Mesenchymal stem cell (in vitro differentiated cells and primary cell): ENCODE data around the gene ACAD10.
A peak's percentile ranks its signal among the peaks of the same experiment; 100 is the strongest.

Experiments used
- DNase-seq: peaks from one replicate; pipeline ENCODE4 v3.0.0-alpha.2; 2013
- H2AFZ ChIP-seq: one replicate; pipeline ENCODE4 v1.6.1; 2013; ENCODE audit warnings: low read depth, mild to moderate bottlenecking, control low read depth, inconsistent platforms, low read length, moderate library complexity
- H2AK5ac ChIP-seq: 2 replicates; pipeline ENCODE4 v1.6.1; 2013; ENCODE audit warnings: low read length, moderate library complexity, mild to moderate bottlenecking, inconsistent platforms; ENCODE audit not compliant: severe bottlenecking
- H2BK120ac ChIP-seq: one replicate; pipeline ENCODE4 v1.6.1; 2013; ENCODE audit warnings: low read depth, mild to moderate bottlenecking, inconsistent platforms, low read length, moderate library complexity
- H2BK12ac ChIP-seq, 2 experiments: one replicate each; pipeline ENCODE4 v1.6.1; 2013; ENCODE audit warnings: inconsistent platforms in 2 of 2, low read length in 2 of 2, mild to moderate bottlenecking in 2 of 2, moderate library complexity in 2 of 2, control low read depth in 1 of 2
- H2BK15ac ChIP-seq: one replicate; pipeline ENCODE4 v1.6.1; 2013; ENCODE audit warnings: mild to moderate bottlenecking, low read depth, inconsistent platforms; ENCODE audit not compliant: poor library complexity, severe bottlenecking
- H2BK5ac ChIP-seq: 2 replicates; pipeline ENCODE4 v1.6.1; 2013; ENCODE audit warnings: low read depth, mild to moderate bottlenecking, low read length, control low read depth, inconsistent platforms; ENCODE audit not compliant: poor library complexity, severe bottlenecking
- H3K14ac ChIP-seq, 2 experiments: one replicate each; pipeline ENCODE4 v1.6.1; 2013; ENCODE audit warnings: inconsistent platforms in 2 of 2, low read length in 2 of 2, control low read depth in 1 of 2, mild to moderate bottlenecking in 1 of 2, moderate library complexity in 1 of 2
- H3K18ac ChIP-seq, 2 experiments: one replicate each; pipeline ENCODE4 v1.6.1; 2013; ENCODE audit warnings: inconsistent platforms in 2 of 2, low read length in 2 of 2, control low read depth in 1 of 2, low read depth in 1 of 2, mild to moderate bottlenecking in 1 of 2
- H3K23ac ChIP-seq, 2 experiments: one replicate each; pipeline ENCODE4 v1.6.1; 2013; ENCODE audit warnings: inconsistent platforms in 2 of 2, low read length in 2 of 2, mild to moderate bottlenecking in 2 of 2, moderate library complexity in 2 of 2, control low read depth in 1 of 2
- H3K27ac ChIP-seq: 2 replicates; pipeline ENCODE4 v1.5.1; 2013; ENCODE audit warnings: mild to moderate bottlenecking, moderate library complexity, low read length, control low read depth, inconsistent platforms; ENCODE audit not compliant: poor library complexity, severe bottlenecking
- H3K27me3 ChIP-seq, 2 experiments: 2 replicates each; pipeline versions ENCODE4 v1.6.1 to v1.7.0; 2013; ENCODE audit warnings: low read length in 2 of 2, mild to moderate bottlenecking in 2 of 2, moderate library complexity in 2 of 2, control low read depth in 1 of 2, inconsistent platforms in 1 of 2; ENCODE audit not compliant: control insufficient read depth in 1 of 2, insufficient read depth in 1 of 2
- H3K36me3 ChIP-seq, 2 experiments: 2 replicates each; pipeline versions ENCODE4 v1.6.1 to v1.7.0; 2013; ENCODE audit warnings: low read length in 2 of 2, control low read depth in 1 of 2, inconsistent platforms in 1 of 2, low read depth in 1 of 2, mild to moderate bottlenecking in 1 of 2; ENCODE audit not compliant: insufficient read depth in 2 of 2, control insufficient read depth in 1 of 2
- H3K4ac ChIP-seq, 2 experiments: one replicate each; pipeline ENCODE4 v1.6.1; 2013; ENCODE audit warnings: inconsistent platforms in 2 of 2, low read length in 2 of 2, mild to moderate bottlenecking in 2 of 2, moderate library complexity in 2 of 2, control low read depth in 1 of 2, low read depth in 1 of 2
- H3K4me1 ChIP-seq: 2 replicates; pipeline ENCODE4 v1.6.1; 2013; ENCODE audit warnings: low read depth, low read length, control low read depth; ENCODE audit not compliant: control insufficient read depth, insufficient read depth
- H3K4me2 ChIP-seq: 2 replicates; pipeline ENCODE4 v1.6.1; 2013; ENCODE audit warnings: low read length, mild to moderate bottlenecking, inconsistent platforms; ENCODE audit not compliant: poor library complexity, severe bottlenecking
- H3K4me3 ChIP-seq, 2 experiments: 2 replicates each; pipeline versions ENCODE4 v1.5.1 to v1.7.0; 2013; ENCODE audit warnings: low read length in 2 of 2, mild to moderate bottlenecking in 2 of 2, control low read depth in 1 of 2, low read depth in 1 of 2; ENCODE audit not compliant: insufficient read depth in 1 of 2
- H3K79me1 ChIP-seq: replicated peaks from 2 replicates; pipeline ENCODE4 v1.6.1; 2013; ENCODE audit warnings: mild to moderate bottlenecking, control low read depth, low read length, inconsistent platforms; ENCODE audit not compliant: poor library complexity, severe bottlenecking
- H3K9ac ChIP-seq: 2 replicates; pipeline ENCODE4 v1.7.0; 2013; ENCODE audit warnings: mild to moderate bottlenecking, low read length, moderate library complexity
- H3K9me3 ChIP-seq: 2 replicates; pipeline ENCODE4 v1.7.0; 2013; ENCODE audit warnings: mild to moderate bottlenecking, low read length; ENCODE audit not compliant: control insufficient read depth
- H4K8ac ChIP-seq: one replicate; pipeline ENCODE4 v1.6.1; 2013; ENCODE audit warnings: inconsistent platforms, mild to moderate bottlenecking, low read length, moderate library complexity
- H4K91ac ChIP-seq: one replicate; pipeline ENCODE4 v1.6.1; 2013; ENCODE audit warnings: mild to moderate bottlenecking, low read length, inconsistent platforms
- WGBS: methylation state at CpG from one replicate; pipeline ENCODE4 v1.1.7; 2013; ENCODE audit warnings: mixed read lengths; 5-methylcytosine and 5-hydroxymethylcytosine counted together

The ACAD10 gene

DNA sequence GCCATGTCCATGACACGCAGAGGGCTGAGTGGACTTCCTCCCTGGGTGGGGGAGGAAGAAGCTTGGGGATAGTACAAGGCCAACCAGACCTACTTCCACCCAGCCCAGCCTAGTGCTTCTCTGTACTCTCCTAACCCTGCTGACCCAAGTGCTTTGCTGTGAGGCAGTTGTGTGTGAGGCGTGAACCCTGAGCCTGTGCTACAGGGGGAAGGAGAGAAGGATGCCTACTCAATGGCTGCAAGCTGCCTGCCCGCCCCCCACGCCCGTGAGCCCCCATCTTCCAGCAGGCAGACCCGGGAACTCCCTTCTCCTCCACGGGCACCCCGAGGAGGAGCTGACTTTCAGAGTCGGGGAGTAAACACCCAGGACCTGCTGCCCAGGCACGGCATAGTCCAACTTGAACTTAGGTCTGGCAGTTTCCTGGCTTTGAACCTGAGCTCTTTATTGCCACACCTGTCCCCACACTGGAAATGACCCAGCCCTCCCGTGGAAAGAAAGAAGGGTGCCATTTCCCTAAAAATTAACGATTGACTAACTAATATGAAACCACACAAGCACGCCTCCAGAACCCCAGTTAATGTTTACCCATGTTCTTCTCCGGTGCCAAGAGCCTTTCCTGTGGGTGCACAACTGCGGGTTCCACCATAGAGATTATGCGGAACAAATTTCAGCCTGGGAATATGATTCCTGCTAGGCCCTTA, 91.6 kb downstream of the ACAD10 start:
- peak overlapping the region; percentile 40 to 62 for H2BK12ac ChIP-seq
- H3K27ac ChIP-seq = no peak overlapping the region
- peak overlapping the region; percentile 7 to 60 for H3K4ac ChIP-seq
- 97% methylated on average over 16 of the region's 16 CpGs for WGBS
- peaks cover 3 to 7% of the 10 kb centered on the region in 2 experiments for H3K36me3 ChIP-seq
- H2BK15ac ChIP-seq = no peak overlapping the region
- no peak overlapping the region for H2BK5ac ChIP-seq
- peaks cover 2% of the 10 kb centered on the region for H3K79me1 ChIP-seq
- H3K4me1 ChIP-seq = peaks cover 24% of the 10 kb centered on the region
- no peak overlapping the region for H2AFZ ChIP-seq
- peak overlapping the region; percentile 77 for H2AK5ac ChIP-seq
- peak overlapping the region; percentile 8 for H3K4me2 ChIP-seq
- peak overlapping the region; percentile 55 for H4K91ac ChIP-seq
- H3K4me3 ChIP-seq = no peak overlapping the region
- H3K23ac ChIP-seq = peak overlapping the region in 1 of 2 experiments; percentile 27
- no peak overlapping the region for H3K9ac ChIP-seq
- H3K9me3 ChIP-seq = no peaks in the 10 kb centered on the region
- peaks cover 0 to 12% of the 10 kb centered on the region in 2 experiments for H3K27me3 ChIP-seq
- no peak overlapping the region for H2BK120ac ChIP-seq
- H4K8ac ChIP-seq = peak overlapping the region; percentile 33
- H3K14ac ChIP-seq = no peak overlapping the region
- DNase-seq = no peak
- H3K18ac ChIP-seq = peak overlapping the region; percentile 26 to 58

DNA sequence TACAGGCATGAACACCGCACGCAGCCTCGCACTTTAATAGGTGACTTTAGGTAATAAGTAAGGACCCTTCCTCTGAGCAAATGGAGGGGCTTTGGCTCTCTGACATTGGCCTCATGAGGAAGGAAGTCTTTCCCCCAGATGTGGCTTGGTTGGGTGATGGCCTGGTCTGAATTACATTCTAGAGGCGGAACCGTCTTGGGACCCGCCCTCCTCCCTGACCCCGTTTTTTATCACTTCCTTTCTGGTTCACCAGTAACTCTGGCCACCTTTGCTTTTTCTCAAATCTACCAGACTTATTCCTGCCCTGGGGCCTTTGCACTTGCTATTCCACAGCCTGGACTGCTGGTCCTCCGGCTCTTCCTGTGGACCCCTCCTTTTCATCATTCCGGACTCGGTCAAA, 94.3 kb downstream of the ACAD10 start:
- no peaks in the 10 kb centered on the region for H3K9me3 ChIP-seq
- no peak overlapping the region for H4K8ac ChIP-seq
- 99% methylated on average over 10 of the region's 10 CpGs for WGBS
- H2AFZ ChIP-seq = no peak overlapping the region
- no peak overlapping the region for H4K91ac ChIP-seq
- H3K4me2 ChIP-seq = no peak overlapping the region
- no peak overlapping the region for H2BK120ac ChIP-seq
- no peak overlapping the region for H2BK5ac ChIP-seq
- no peak overlapping the region for H2BK12ac ChIP-seq
- H3K79me1 ChIP-seq = peaks cover 2% of the 10 kb centered on the region
- no peak overlapping the region for H3K4me3 ChIP-seq
- no peak overlapping the region for H2BK15ac ChIP-seq
- peaks cover 21% of the 10 kb centered on the region for H3K4me1 ChIP-seq
- H3K9ac ChIP-seq = no peak overlapping the region
- no peak overlapping the region for H3K27ac ChIP-seq
- H3K14ac ChIP-seq = no peak overlapping the region
- H3K36me3 ChIP-seq = peaks cover 10 to 19% of the 10 kb centered on the region in 2 experiments
- H3K4ac ChIP-seq = no peak overlapping the region
- no peak overlapping the region for H3K18ac ChIP-seq
- no peak overlapping the region for H3K23ac ChIP-seq
- no peak overlapping the region for H2AK5ac ChIP-seq
- peaks cover 0 to 9% of the 10 kb centered on the region in 2 experiments for H3K27me3 ChIP-seq
- no peak for DNase-seq

DNA sequence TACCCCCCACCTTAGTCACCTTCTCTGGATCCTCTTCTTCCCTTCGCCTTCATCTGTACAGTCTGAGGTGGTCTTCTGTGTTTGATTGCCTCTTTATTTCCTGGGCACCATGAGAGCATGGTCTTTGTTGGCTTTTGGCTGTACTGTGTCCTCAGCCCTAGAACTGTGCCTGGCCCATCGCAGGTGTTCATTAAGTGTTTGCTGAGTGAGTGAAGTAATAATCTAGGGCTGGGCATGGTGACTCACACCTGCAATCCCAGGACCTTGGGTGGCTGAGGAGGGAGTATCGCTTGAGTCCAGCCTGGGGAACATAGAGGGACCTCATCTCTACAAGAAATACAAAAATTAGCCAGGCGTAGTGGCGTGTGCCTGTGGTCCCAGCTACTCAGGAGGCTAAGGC, 94.8 kb downstream of the ACAD10 start:
- Histone ChIP-seq H2BK12ac (no peak overlapping the region), H3K27ac (no peak overlapping the region), H2BK5ac (no peak overlapping the region), H2BK120ac (no peak overlapping the region), H4K91ac (no peak overlapping the region), H4K8ac (no peak overlapping the region), H3K18ac (no peak overlapping the region), H3K9me3 (no peaks in the 10 kb centered on the region), H3K79me1 (peaks cover 2% of the 10 kb centered on the region), H3K9ac (no peak overlapping the region), H3K4me1 (peaks cover 18% of the 10 kb centered on the region), H3K14ac (no peak overlapping the region), H3K4me3 (no peak overlapping the region), H3K23ac (no peak overlapping the region), H3K4me2 (no peak overlapping the region), H2BK15ac (no peak overlapping the region), H2AK5ac (no peak overlapping the region), H2AFZ (no peak overlapping the region), H3K36me3 (peaks cover 10 to 19% of the 10 kb centered on the region in 2 experiments), H3K27me3 (peaks cover 0 to 6% of the 10 kb centered on the region in 2 experiments), H3K4ac (no peak overlapping the region)
- no peak for DNase-seq
- 98% methylated on average over 4 of the region's 5 CpGs for WGBS

DNA sequence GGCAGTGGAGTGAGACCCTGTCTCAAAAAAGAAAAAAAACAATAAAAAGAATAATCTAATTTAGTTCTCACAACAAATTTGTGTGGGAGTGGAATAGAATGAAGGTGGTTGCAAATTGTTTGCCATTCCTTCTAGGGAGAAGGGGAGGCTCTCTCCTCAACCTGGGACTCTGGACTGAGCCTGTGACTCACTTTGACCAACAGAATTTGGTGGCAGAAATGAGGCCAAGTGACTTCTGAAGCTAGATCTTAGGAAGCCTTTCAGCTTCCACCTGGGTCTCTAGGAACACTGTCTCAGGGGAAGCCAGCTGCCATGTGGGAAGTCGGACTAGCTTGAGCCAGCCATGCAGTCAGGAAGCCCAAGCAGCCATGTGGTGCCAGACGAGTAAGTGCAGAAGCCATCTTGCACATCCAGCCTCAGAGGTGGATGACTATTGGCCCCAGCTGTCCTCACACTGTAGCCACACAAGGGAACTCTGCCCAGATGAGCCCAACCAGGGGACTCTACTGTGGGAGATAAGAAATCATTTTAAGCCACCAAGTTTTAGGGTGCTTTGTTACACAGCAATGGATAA, 95.3 kb downstream of the ACAD10 start:
- Histone ChIP-seq H3K4me1 (peaks cover 13% of the 10 kb centered on the region), H2BK15ac (no peak overlapping the region), H4K91ac (no peak overlapping the region), H2BK120ac (no peak overlapping the region), H4K8ac (peak overlapping the region; percentile 41), H3K36me3 (peaks cover 10 to 19% of the 10 kb centered on the region in 2 experiments), H3K4me3 (no peak overlapping the region), H2AFZ (no peak overlapping the region), H2AK5ac (no peak overlapping the region), H3K27me3 (peaks cover 0 to under 1% of the 10 kb centered on the region in 2 experiments), H3K18ac (no peak overlapping the region), H3K4ac (no peak overlapping the region), H3K23ac (no peak overlapping the region), H3K27ac (no peak overlapping the region), H3K79me1 (peaks cover 2% of the 10 kb centered on the region), H3K9ac (no peak overlapping the region), H2BK5ac (no peak overlapping the region), H3K4me2 (no peak overlapping the region), H3K14ac (no peak overlapping the region), H2BK12ac (no peak overlapping the region), H3K9me3 (no peaks in the 10 kb centered on the region)
- 98% methylated on average over 2 of the region's 2 CpGs for WGBS
- no peak for DNase-seq
